ENCODE measurements around the gene KDM4C. TPM values are rescaled to one million over a fixed set of nuclear protein-coding genes. Genes with fewer than 3 reads are reported as not detected.

Gene KDM4C
- total and polyA plus RNA-seq, 2 donors (not counting 1 experiment from before 2014, with no cell fraction given): 49.7 to 141 TPM

GRCh38 chr9:6733257-6733656 lies 24.5 kb upstream of the KDM4C start:
- Histone ChIP-seq H3K27ac (ENCODE audit: low read length in 2 of 2) (no peak overlapping the region), H4K20me1 (ENCODE audit: control insufficient read depth, insufficient read depth, low read length, poor library complexity, severe bottlenecking) (no peaks in the 10 kb centered on the region), H3K9ac (ENCODE audit: low read length) (no peak overlapping the region), H3K4me2 (replicated peaks; ENCODE audit: low read depth, low read length, poor library complexity, severe bottlenecking) (no peak overlapping the region), H3K79me2 (ENCODE audit: control insufficient read depth, insufficient read depth, low read length) (no peaks in the 10 kb centered on the region), H3K27me3 (replicated peaks in 1 of 4; ENCODE audit: control extremely low read depth in 1 of 4, control insufficient read depth in 3 of 4, insufficient read depth in 4 of 4, low read length in 3 of 4) (no peaks in the 10 kb centered on the region), H3K4me3 (ENCODE audit: control extremely low read depth in 1 of 5, extremely low read depth in 1 of 5, insufficient read depth in 1 of 5, low read depth in 2 of 5, low read length in 4 of 5) (no peak overlapping the region), H2AFZ (ENCODE audit: insufficient read depth, low read depth, low read length, poor library complexity, severe bottlenecking) (no peak overlapping the region), H3K36me3 (replicated peaks in 1 of 2; ENCODE audit: control extremely low read depth in 1 of 2, control insufficient read depth in 1 of 2, extremely low read depth in 1 of 2, insufficient read depth in 2 of 2, low read length in 1 of 2) (no peaks in the 10 kb centered on the region), H3K9me3 (ENCODE audit: control extremely low read depth in 1 of 3, control insufficient read depth in 2 of 3, insufficient read depth in 1 of 3, low read length in 2 of 3) (peaks cover 0 to 4% (median 0%) of the 10 kb centered on the region in 3 donors), H3K4me1 (ENCODE audit: control insufficient read depth in 2 of 2, insufficient read depth in 2 of 2, low read length in 2 of 2) (no peaks in the 10 kb centered on the region)
- ChIA-PET CTCF (no interaction called here), POLR2A (no interaction called here)
- no peaks in the 10 kb centered on the region for H3K27me3 Mint-ChIP-seq
- H3K4me1 Mint-ChIP-seq: peaks cover 3% of the 10 kb centered on the region
- H3K9me3 Mint-ChIP-seq (ENCODE audit: insufficient read depth): peaks cover 3% of the 10 kb centered on the region
- H3K4me3 Mint-ChIP-seq: no peak overlapping the region
- ATAC-seq (ENCODE audit: low read depth) (no peak), DNase-seq (no peak)
- TF ChIP-seq EZH2 (IDR thresholded peaks at IDR 0.05; ENCODE audit: borderline replicate concordance, insufficient read depth, low read depth, low read length, poor library complexity, severe bottlenecking) (no peak), CTCF (IDR thresholded peaks at IDR 0.05) (no peak)
- 100% methylated on average over 1 of the region's 3 CpGs for WGBS (ENCODE audit: insufficient coverage)
- no peak overlapping the region for H3K27ac Mint-ChIP-seq
- intact Hi-C loops (cut with micrococcal nuclease): no loop called here

GRCh38 chr9:6733831-6734230 lies 23.9 kb upstream of the KDM4C start:
- no peak for TF ChIP-seq EZH2 (IDR thresholded peaks at IDR 0.05; ENCODE audit: borderline replicate concordance, insufficient read depth, low read depth, low read length, poor library complexity, severe bottlenecking)
- no peak for TF ChIP-seq CTCF (IDR thresholded peaks at IDR 0.05)
- Histone ChIP-seq H3K27me3 (replicated peaks in 1 of 4; ENCODE audit: control extremely low read depth in 1 of 4, control insufficient read depth in 3 of 4, insufficient read depth in 4 of 4, low read length in 3 of 4) (no peaks in the 10 kb centered on the region), H3K4me2 (replicated peaks; ENCODE audit: low read depth, low read length, poor library complexity, severe bottlenecking) (no peak overlapping the region), H3K9ac (ENCODE audit: low read length) (no peak overlapping the region), H3K4me3 (ENCODE audit: control extremely low read depth in 1 of 5, extremely low read depth in 1 of 5, insufficient read depth in 1 of 5, low read depth in 2 of 5, low read length in 4 of 5) (no peak overlapping the region), H3K36me3 (replicated peaks in 1 of 2; ENCODE audit: control extremely low read depth in 1 of 2, control insufficient read depth in 1 of 2, extremely low read depth in 1 of 2, insufficient read depth in 2 of 2, low read length in 1 of 2) (no peaks in the 10 kb centered on the region), H2AFZ (ENCODE audit: insufficient read depth, low read depth, low read length, poor library complexity, severe bottlenecking) (no peak overlapping the region), H3K27ac (ENCODE audit: low read length in 2 of 2) (no peak overlapping the region), H3K79me2 (ENCODE audit: control insufficient read depth, insufficient read depth, low read length) (no peaks in the 10 kb centered on the region), H4K20me1 (ENCODE audit: control insufficient read depth, insufficient read depth, low read length, poor library complexity, severe bottlenecking) (no peaks in the 10 kb centered on the region), H3K4me1 (ENCODE audit: control insufficient read depth in 2 of 2, insufficient read depth in 2 of 2, low read length in 2 of 2) (peaks cover 2 to 4% of the 10 kb centered on the region in 2 donors), H3K9me3 (ENCODE audit: control extremely low read depth in 1 of 3, control insufficient read depth in 2 of 3, insufficient read depth in 1 of 3, low read length in 2 of 3) (peaks cover 0 to 4% (median 0%) of the 10 kb centered on the region in 3 donors)
- DNase-seq (no peak), ATAC-seq (ENCODE audit: low read depth) (no peak)
- H3K4me1 Mint-ChIP-seq: peaks cover 3% of the 10 kb centered on the region
- no peak overlapping the region for H3K4me3 Mint-ChIP-seq
- H3K9me3 Mint-ChIP-seq (ENCODE audit: insufficient read depth): peaks cover 3% of the 10 kb centered on the region
- H3K27me3 Mint-ChIP-seq: no peaks in the 10 kb centered on the region
- POLR2A ChIA-PET: no interaction called here
- CTCF ChIA-PET: no interaction called here
- WGBS (ENCODE audit: insufficient coverage): 92% methylated on average over 6 of the region's 6 CpGs
- no peak overlapping the region for H3K27ac Mint-ChIP-seq
- intact Hi-C loops (cut with micrococcal nuclease): no loop called here
